ENCODE results near the gene BHLHE23. TPM values are rescaled to one million over a fixed set of nuclear protein-coding genes. Genes with fewer than 3 reads are reported as not detected.

The BHLHE23 gene
- total RNA-seq, 1 experiment from 2014 or later: not detected

DNA sequence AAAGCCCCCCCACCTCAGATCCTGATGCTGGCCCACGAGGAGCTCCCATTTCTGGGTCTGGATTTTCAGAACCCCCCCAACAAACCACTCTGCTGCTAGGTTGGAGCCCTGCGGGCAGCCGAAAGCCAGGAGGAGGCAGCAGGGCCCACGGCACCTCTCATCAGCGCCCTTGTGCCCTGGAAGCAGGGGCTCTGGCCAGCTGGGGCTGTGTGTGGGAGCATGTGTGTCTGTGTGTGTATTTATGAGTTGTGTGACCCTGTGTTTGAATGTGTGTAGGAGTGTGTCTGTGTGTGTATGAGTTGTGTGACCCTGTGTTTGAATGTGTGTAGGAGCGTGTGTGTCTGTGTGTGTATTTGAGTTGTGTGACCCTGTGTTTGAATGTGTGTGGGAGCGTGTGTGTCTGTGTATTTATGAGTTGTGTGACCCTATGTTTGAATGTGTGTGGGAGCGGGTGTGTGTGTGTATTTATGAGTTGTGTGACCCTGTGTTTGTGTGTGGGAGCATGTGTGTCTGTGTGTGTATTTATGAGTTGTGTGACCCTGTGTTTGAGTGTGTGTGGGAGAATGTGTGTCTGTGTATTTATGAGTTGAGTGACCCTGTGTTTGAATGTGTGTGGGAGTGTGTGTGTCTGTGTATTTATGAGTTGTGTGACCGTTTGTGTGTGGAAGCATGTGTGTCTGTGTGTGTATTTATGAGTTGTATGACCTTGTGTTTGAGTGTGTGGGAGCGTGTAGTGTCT is 35.4 kb downstream of the BHLHE23 start:
- Histone ChIP-seq H3K36me3 (ENCODE audit: low read depth) (no peaks in the 10 kb centered on the region), H4K20me1 (ENCODE audit: insufficient read depth) (no peaks in the 10 kb centered on the region; the same call in 1 of the 2 replicates), H3K27ac (no peak overlapping the region), H3K9me3 (ENCODE audit: insufficient read depth, low read depth) (no peaks in the 10 kb centered on the region), H3F3A (ENCODE audit: insufficient read depth, low read depth) (no peaks in the 10 kb centered on the region), H3K4me3 (no peak overlapping the region), H3K4me2 (no peak overlapping the region), H3K9me2 (ENCODE audit: insufficient read depth) (no peaks in the 10 kb centered on the region), H2AFZ (no peak overlapping the region), H3K4me1 (replicated peaks; ENCODE audit: insufficient read depth) (0 out of 2 replicates have a peak, but pooled peaks cover 3% of the 10 kb centered on the region), H3K79me2 (ENCODE audit: low read depth) (no peaks in the 10 kb centered on the region), H3K27me3 (ENCODE audit: insufficient read depth, low read depth) (peaks cover 95% of the 10 kb centered on the region)
- DNase-seq: no peak
- intact Hi-C loops (cut with micrococcal nuclease; ENCODE audit: unreplicated experiment): no loop called here
- no peak for TF ChIP-seq EZH2 (IDR thresholded peaks at IDR 0.05; ENCODE audit: low read depth)
- TF ChIP-seq, protein P1, sequence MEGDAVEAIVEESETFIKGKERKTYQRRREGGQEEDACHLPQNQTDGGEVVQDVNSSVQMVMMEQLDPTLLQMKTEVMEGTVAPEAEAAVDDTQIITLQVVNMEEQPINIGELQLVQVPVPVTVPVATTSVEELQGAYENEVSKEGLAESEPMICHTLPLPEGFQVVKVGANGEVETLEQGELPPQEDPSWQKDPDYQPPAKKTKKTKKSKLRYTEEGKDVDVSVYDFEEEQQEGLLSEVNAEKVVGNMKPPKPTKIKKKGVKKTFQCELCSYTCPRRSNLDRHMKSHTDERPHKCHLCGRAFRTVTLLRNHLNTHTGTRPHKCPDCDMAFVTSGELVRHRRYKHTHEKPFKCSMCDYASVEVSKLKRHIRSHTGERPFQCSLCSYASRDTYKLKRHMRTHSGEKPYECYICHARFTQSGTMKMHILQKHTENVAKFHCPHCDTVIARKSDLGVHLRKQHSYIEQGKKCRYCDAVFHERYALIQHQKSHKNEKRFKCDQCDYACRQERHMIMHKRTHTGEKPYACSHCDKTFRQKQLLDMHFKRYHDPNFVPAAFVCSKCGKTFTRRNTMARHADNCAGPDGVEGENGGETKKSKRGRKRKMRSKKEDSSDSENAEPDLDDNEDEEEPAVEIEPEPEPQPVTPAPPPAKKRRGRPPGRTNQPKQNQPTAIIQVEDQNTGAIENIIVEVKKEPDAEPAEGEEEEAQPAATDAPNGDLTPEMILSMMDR (conservative IDR thresholded peaks at IDR 0.05): no peak
- BruUV-seq (replicated peaks): no TSS peak
- POLR2A ChIA-PET (ENCODE audit: unreplicated experiment): no interaction called here
- CTCF ChIA-PET: no interaction called here

DNA sequence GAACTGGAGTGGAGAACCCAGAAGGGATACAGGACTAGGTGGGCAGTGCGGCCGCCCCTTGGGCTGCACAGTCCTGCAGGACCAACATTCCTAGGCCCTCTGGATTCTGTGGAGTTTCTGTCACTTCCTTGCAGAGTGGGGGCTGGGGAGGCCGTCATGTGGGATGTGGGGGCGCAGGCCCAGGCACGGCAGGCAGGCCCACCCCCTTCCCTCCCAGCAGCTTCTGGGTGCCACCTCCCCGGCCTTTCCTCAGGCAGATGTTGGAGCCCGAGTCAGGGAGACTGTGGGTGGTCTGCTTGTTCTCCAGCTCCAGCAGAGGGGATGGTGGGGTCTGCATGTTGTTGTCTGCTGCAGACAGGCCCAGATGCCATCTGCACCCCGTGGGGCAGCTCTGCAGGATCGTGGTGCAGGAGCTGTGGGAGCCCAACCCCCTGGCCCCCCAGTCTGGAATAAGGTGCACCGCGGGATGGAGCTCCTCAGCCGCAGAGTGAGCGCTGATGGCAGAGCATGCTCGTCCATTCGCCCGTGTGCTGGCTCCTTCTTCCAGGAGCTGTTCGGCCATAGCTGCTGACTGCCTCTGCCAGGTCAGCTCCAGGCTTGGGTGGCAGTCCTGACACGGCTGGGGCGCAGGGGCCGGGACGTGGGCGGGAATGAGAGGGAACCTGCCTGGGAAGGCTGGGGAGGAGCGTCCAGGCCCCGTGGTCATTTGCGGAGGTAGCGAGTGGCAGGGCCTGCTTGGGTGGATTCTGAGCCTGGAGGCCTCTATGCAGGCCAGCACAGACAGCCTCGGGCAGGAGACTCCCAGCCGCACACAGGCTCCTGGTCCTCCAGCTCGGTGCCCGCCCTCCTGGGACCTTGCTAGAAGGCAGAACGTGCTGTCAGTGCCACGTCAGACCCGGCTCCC is 36.2 kb downstream of the BHLHE23 start:
- ChIA-PET POLR2A (ENCODE audit: unreplicated experiment) (interaction anchor here (0.7 kb wide), 1 partner anchor 714 kb away, joined by 6 read pairs; no protein-coding TSS in a partner anchor), CTCF (no interaction called here)
- Histone ChIP-seq H4K20me1 (ENCODE audit: insufficient read depth) (peaks cover 1% of the 10 kb centered on the region; the same call in 1 of the 2 replicates), H3K27me3 (ENCODE audit: insufficient read depth, low read depth) (peaks cover 93% of the 10 kb centered on the region), H3K9me2 (ENCODE audit: insufficient read depth) (no peaks in the 10 kb centered on the region), H3K4me1 (replicated peaks; ENCODE audit: insufficient read depth) (0 out of 2 replicates have a peak, but pooled peaks cover 3% of the 10 kb centered on the region), H3K79me2 (ENCODE audit: low read depth) (no peaks in the 10 kb centered on the region), H3K27ac (no peak overlapping the region), H3K4me2 (no peak overlapping the region), H3K9me3 (ENCODE audit: insufficient read depth, low read depth) (no peaks in the 10 kb centered on the region), H3K4me3 (no peak overlapping the region), H3K36me3 (ENCODE audit: low read depth) (no peaks in the 10 kb centered on the region), H2AFZ (no peak overlapping the region), H3F3A (ENCODE audit: insufficient read depth, low read depth) (no peaks in the 10 kb centered on the region)
- peak in 1 of 2 experiments; percentile 32 for DNase-seq
- BruUV-seq (replicated peaks): no TSS peak
- intact Hi-C loops (cut with micrococcal nuclease; ENCODE audit: unreplicated experiment): no loop called here
- TF ChIP-seq, protein P1 (conservative IDR thresholded peaks at IDR 0.05): no peak
- no peak for TF ChIP-seq EZH2 (IDR thresholded peaks at IDR 0.05; ENCODE audit: low read depth)

DNA sequence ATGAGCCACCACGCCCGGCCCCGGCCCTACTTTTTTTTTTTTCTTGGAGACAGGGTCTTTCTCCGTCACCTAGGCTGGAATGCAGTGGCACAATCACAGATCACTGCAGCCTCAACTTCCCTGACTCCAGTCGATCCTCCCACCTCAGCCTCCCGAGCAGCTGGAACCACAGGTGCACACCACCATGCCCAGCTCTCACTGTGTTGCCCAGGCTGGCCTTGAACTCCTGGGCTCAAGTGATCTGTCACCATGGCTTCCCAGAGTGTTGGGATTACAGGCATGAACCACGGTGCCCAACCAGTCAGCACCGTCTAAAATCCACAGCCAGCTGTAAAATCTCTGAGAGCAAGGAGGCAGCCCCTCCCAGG is 36.8 kb downstream of the BHLHE23 start:
- no peak overlapping the region for H3K27ac ChIP-seq
- peaks cover 5% of the 10 kb centered on the region for H4K20me1 ChIP-seq (ENCODE audit: insufficient read depth)
- CTCF ChIA-PET: no interaction called here
- no peak overlapping the region for H3K4me3 ChIP-seq
- DNase-seq: no peak
- no TSS peak for BruUV-seq (replicated peaks)
- no peaks in the 10 kb centered on the region for H3K9me3 ChIP-seq (ENCODE audit: insufficient read depth, low read depth)
- no peaks in the 10 kb centered on the region for H3F3A ChIP-seq (ENCODE audit: insufficient read depth, low read depth)
- H3K79me2 ChIP-seq (ENCODE audit: low read depth): no peaks in the 10 kb centered on the region
- H3K4me2 ChIP-seq: no peak overlapping the region
- H3K36me3 ChIP-seq (ENCODE audit: low read depth): no peaks in the 10 kb centered on the region
- no peak overlapping the region for H2AFZ ChIP-seq
- no peaks in the 10 kb centered on the region for H3K9me2 ChIP-seq (ENCODE audit: insufficient read depth)
- 0 out of 2 replicates have a peak, but pooled peaks cover 3% of the 10 kb centered on the region for H3K4me1 ChIP-seq (replicated peaks; ENCODE audit: insufficient read depth)
- peaks cover 93% of the 10 kb centered on the region for H3K27me3 ChIP-seq (ENCODE audit: insufficient read depth, low read depth)
- POLR2A ChIA-PET (ENCODE audit: unreplicated experiment): no interaction called here
- no peak for TF ChIP-seq EZH2 (IDR thresholded peaks at IDR 0.05; ENCODE audit: low read depth)
- TF ChIP-seq, protein P1 (conservative IDR thresholded peaks at IDR 0.05): no peak
- intact Hi-C loops (cut with micrococcal nuclease; ENCODE audit: unreplicated experiment): no loop called here

All from PC-9 (cell line).